CD4-positive, CD25-positive, alpha-beta regulatory T cell (primary cell): Measurements from ENCODE around the gene FBXL7. TPM values are rescaled to one million over a fixed set of nuclear protein-coding genes. Genes with fewer than 3 reads are reported as not detected.

Experiments
- ATAC-seq, 2 donors: fragments of 150-1000 bp; cut with Tn5 transposase; one replicate each; pipeline ENCODE4 v1.10.0; 2021; ENCODE audit warnings: low read depth in 2 of 2, moderate number of reproducible peaks in 2 of 2, moderate library complexity in 1 of 2
- DNase-seq, 3 donors: peaks; one replicate each; pipeline versions ENCODE4 v3.0.0 to v3.0.0-alpha.2; 2012 to 2022; ENCODE audit warnings: mixed read lengths in 1 of 3
- H3K27ac ChIP-seq: one replicate; pipeline ENCODE4 v1.7.0; 2013; ENCODE audit warnings: mild to moderate bottlenecking, low read length; ENCODE audit not compliant: insufficient read depth, poor library complexity, severe bottlenecking
- H3K27me3 ChIP-seq: one replicate; pipeline ENCODE4 v1.7.0; 2013; ENCODE audit warnings: low read length; ENCODE audit not compliant: control insufficient read depth, insufficient read depth
- H3K36me3 ChIP-seq: one replicate; pipeline ENCODE4 v1.7.0; 2013; ENCODE audit warnings: mild to moderate bottlenecking, low read length, moderate library complexity; ENCODE audit not compliant: control insufficient read depth, insufficient read depth
- H3K4me1 ChIP-seq: 2 replicates; pipeline ENCODE4 v1.7.0; 2013; ENCODE audit warnings: mild to moderate bottlenecking, low read length; ENCODE audit not compliant: insufficient read depth, control insufficient read depth, poor library complexity, severe bottlenecking
- H3K4me3 ChIP-seq: one replicate; pipeline ENCODE4 v1.7.0; 2013; ENCODE audit warnings: low read depth, mild to moderate bottlenecking, low read length, moderate library complexity
- H3K9me3 ChIP-seq, 2 experiments: 1 replicate in 1 of 2; 2 replicates in 1 of 2; pipeline ENCODE4 v1.7.0; 2013; ENCODE audit warnings: low read length in 2 of 2, mild to moderate bottlenecking in 1 of 2, moderate library complexity in 1 of 2; ENCODE audit not compliant: control insufficient read depth in 2 of 2
- H3K27ac Mint-ChIP-seq, 3 donors: one replicate each; pipeline ENCODE4 v1.8.0; 2020 to 2022; ENCODE audit warnings: mild to moderate bottlenecking in 3 of 3, mixed read lengths in 3 of 3, moderate library complexity in 2 of 3
- H3K27me3 Mint-ChIP-seq: one replicate; pipeline ENCODE4 v1.8.0; 2022; ENCODE audit warnings: mild to moderate bottlenecking, mixed read lengths
- H3K36me3 Mint-ChIP-seq: one replicate; pipeline ENCODE4 v1.8.0; 2020; ENCODE audit warnings: mixed read lengths
- H3K4me1 Mint-ChIP-seq, 4 donors: one replicate each; pipeline ENCODE4 v1.8.0; 2020 to 2022; ENCODE audit warnings: mixed read lengths in 4 of 4, mild to moderate bottlenecking in 1 of 4
- H3K4me3 Mint-ChIP-seq, 4 donors: one replicate each; pipeline ENCODE4 v1.8.0; 2020 to 2022; ENCODE audit warnings: mild to moderate bottlenecking in 4 of 4, mixed read lengths in 4 of 4, moderate library complexity in 3 of 4
- H3K9me3 Mint-ChIP-seq, 7 donors: one replicate each; pipeline ENCODE4 v1.8.0; 2020 to 2022; ENCODE audit warnings: mixed read lengths in 7 of 7, mild to moderate bottlenecking in 3 of 7, moderate library complexity in 2 of 7
- polyA plus RNA-seq, 4 donors: library from polyadenylated mRNA; unstranded; fragments of 300-500 nt; fragmentation: Illumina TruSeq; gene quantifications; one replicate each; pipeline ENCODE4 v1.2.3, GENCODE V29; 2021
- total RNA-seq: library from RNA; stranded (reverse); gene quantifications from one replicate; pipeline ENCODE4 v1.2.3, GENCODE V29; 2022

The FBXL7 gene
- total and polyA plus RNA-seq, 5 donors from 2014 or later: not detected

DNA sequence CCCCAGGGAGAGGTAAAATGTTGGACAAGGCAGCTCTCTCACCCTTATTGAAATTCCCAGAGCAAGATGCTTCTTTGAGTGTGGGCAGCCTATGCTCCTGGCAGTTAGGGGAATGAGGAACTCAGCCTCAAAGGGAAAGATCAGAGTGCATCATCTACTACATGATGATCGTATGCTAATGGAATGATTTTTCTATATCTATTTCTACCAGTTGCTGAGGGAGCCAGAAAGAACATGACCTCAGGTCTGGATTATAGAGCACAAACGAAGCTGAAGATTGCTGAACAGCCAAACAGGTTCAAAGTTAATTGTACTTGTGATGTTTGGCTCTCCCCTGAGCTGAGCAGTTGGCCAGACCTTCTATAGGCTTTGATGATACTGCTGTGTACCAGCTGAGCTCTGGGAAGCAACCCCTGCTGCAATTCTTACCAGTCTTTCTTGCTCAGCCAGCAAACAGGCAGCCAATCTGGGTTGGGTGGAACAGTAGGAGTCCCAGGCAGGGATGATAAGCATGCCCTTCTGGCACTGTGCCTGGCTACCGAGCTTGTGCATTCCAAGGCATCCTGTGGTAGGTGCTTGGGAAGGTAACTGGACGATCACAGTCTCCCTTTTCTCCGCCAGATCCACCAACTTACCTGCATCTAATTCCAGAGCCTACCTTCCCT lies 10.3 kb upstream of the FBXL7 start:
- no peak for ATAC-seq
- Histone ChIP-seq H3K36me3 (no peaks in the 10 kb centered on the region), H3K27me3 (no peaks in the 10 kb centered on the region), H3K9me3 (no peaks in the 10 kb centered on the region), H3K27ac (no peak overlapping the region), H3K4me1 (no peaks in the 10 kb centered on the region), H3K4me3 (no peak overlapping the region)
- no peak for DNase-seq
- H3K27ac Mint-ChIP-seq: no peak overlapping the region
- H3K4me3 Mint-ChIP-seq: no peak overlapping the region
- no peaks in the 10 kb centered on the region for H3K27me3 Mint-ChIP-seq
- H3K36me3 Mint-ChIP-seq: no peaks in the 10 kb centered on the region
- H3K9me3 Mint-ChIP-seq: peaks cover 0 to 11% (median 2%) of the 10 kb centered on the region in 7 donors
- H3K4me1 Mint-ChIP-seq: no peaks in the 10 kb centered on the region

DNA sequence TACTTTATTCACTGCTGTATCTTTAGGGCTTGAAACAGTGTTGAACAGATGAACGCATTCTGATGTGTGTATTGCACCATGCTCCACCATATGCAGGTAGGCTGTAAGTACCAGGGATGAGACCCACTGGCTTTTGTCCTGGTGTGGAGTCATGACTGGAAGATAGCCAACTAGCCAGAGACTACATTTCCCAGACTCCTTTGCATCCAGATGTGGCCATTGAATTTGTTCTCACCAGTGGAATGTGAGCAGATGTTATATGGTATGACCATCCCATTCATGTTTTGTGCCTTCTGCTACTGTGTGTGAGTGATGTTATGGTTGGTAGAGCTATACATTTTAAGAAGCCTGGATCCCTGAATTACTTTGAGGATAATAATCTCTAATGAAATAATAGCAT lies 7.4 kb upstream of the FBXL7 start:
- Histone ChIP-seq H3K4me3 (no peak overlapping the region), H3K4me1 (no peaks in the 10 kb centered on the region), H3K36me3 (no peaks in the 10 kb centered on the region), H3K9me3 (no peaks in the 10 kb centered on the region), H3K27ac (no peak overlapping the region), H3K27me3 (no peaks in the 10 kb centered on the region)
- Mint-ChIP-seq H3K4me3 (no peak overlapping the region), H3K36me3 (no peaks in the 10 kb centered on the region), H3K9me3 (peaks cover 0 to 11% (median 2%) of the 10 kb centered on the region in 7 donors), H3K4me1 (no peaks in the 10 kb centered on the region), H3K27ac (no peak overlapping the region), H3K27me3 (peaks cover under 1% of the 10 kb centered on the region)
- DNase-seq (no peak), ATAC-seq (no peak)

DNA sequence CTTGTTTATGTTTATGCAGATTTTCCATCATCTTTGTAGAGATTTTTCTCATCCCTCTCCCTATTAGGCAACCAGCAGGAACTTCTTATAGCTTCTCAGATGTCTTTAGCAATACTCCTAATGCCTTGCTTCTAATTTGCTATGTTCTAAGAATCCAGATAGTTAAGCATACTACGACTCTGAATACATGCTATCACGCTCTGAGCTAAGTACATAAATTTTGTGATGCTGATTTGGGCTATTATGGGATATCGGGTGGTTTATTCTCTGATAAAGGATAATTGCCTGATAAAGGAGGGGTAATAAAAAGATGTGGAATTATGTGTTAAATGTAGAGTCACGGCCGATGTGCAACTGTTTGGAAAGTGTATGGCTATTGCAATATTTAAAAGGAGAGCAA lies 6.5 kb upstream of the FBXL7 start:
- Histone ChIP-seq H3K4me3 (no peak overlapping the region), H3K27me3 (no peaks in the 10 kb centered on the region), H3K36me3 (no peaks in the 10 kb centered on the region), H3K9me3 (no peaks in the 10 kb centered on the region), H3K4me1 (no peaks in the 10 kb centered on the region), H3K27ac (no peak overlapping the region)
- Mint-ChIP-seq H3K4me3 (no peak overlapping the region), H3K36me3 (no peaks in the 10 kb centered on the region), H3K4me1 (no peaks in the 10 kb centered on the region), H3K9me3 (peaks cover 0 to 11% (median 2%) of the 10 kb centered on the region in 7 donors), H3K27ac (no peak overlapping the region), H3K27me3 (peaks cover 10% of the 10 kb centered on the region)
- DNase-seq (no peak), ATAC-seq (no peak)

DNA sequence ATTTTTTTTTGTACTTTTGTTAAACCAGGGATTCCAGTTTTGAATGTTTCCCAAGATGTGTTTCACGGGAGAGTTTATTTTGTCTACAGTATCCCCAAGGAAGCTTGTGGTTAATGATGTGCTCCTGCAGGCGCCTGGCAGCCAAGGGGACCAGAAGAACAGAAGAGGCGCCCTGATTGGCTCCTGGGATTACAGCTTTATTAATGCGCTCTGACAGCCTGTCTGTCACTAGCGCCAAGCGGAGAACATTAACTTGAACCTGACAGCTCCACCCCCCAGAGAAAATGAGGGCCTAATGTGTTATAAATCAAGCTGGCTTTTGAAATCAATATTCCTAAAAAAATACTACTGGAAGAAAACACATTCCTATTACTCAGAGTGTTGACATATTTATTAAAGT lies 5.0 kb upstream of the FBXL7 start:
- Mint-ChIP-seq H3K4me3 (no peak overlapping the region), H3K27ac (no peak overlapping the region), H3K27me3 (peaks cover 24% of the 10 kb centered on the region), H3K4me1 (no peaks in the 10 kb centered on the region), H3K9me3 (peaks cover 0 to 10% (median 2%) of the 10 kb centered on the region in 7 donors), H3K36me3 (no peaks in the 10 kb centered on the region)
- Histone ChIP-seq H3K9me3 (no peaks in the 10 kb centered on the region), H3K4me3 (no peak overlapping the region), H3K27ac (no peak overlapping the region), H3K4me1 (no peaks in the 10 kb centered on the region), H3K36me3 (no peaks in the 10 kb centered on the region), H3K27me3 (no peaks in the 10 kb centered on the region)
- no peak for DNase-seq
- ATAC-seq: no peak

DNA sequence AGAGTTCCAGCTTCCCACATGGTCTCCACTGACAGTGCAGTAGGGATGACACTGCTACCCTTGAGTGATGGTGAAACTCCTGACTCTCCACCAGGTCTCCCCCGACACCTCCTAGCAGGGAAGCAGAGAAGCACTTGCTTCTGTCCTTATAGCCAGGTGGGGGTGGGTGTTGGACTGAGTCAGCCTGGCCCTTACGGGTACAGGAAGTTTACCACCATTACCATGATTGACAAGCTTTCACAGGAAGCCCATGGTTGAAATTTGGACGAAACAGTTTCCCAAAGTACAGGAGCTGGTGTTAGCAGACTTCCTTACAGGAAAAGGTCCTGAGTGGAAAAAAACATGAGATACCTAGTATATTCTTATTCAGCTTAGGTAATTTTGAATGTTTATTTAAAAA lies 3.1 kb upstream of the FBXL7 start:
- no peak overlapping the region for H3K27ac Mint-ChIP-seq
- H3K27me3 Mint-ChIP-seq: peaks cover 37% of the 10 kb centered on the region
- no peak for ATAC-seq
- Histone ChIP-seq H3K36me3 (no peaks in the 10 kb centered on the region), H3K4me1 (no peaks in the 10 kb centered on the region), H3K4me3 (no peak overlapping the region), H3K9me3 (no peaks in the 10 kb centered on the region), H3K27ac (no peak overlapping the region), H3K27me3 (no peaks in the 10 kb centered on the region)
- no peaks in the 10 kb centered on the region for H3K4me1 Mint-ChIP-seq
- H3K36me3 Mint-ChIP-seq: no peaks in the 10 kb centered on the region
- peaks cover 0 to 8% (median 0%) of the 10 kb centered on the region in 7 donors for H3K9me3 Mint-ChIP-seq
- no peak overlapping the region for H3K4me3 Mint-ChIP-seq
- DNase-seq: no peak

GRCh38 chr5:15500325-15501001 lies 483 bp downstream of the FBXL7 start:
- H3K36me3 ChIP-seq: no peaks in the 10 kb centered on the region
- Mint-ChIP-seq H3K36me3 (no peaks in the 10 kb centered on the region), H3K27me3 (peaks cover 39% of the 10 kb centered on the region), H3K27ac (no peak overlapping the region), H3K4me3 (no peak overlapping the region), H3K9me3 (peaks cover 0 to 5% (median 0%) of the 10 kb centered on the region in 7 donors), H3K4me1 (no peaks in the 10 kb centered on the region)
- ATAC-seq (no peak), DNase-seq (no peak)
- H3K9me3 ChIP-seq: no peaks in the 10 kb centered on the region
- H3K27ac ChIP-seq: no peak overlapping the region
- no peaks in the 10 kb centered on the region for H3K27me3 ChIP-seq
- H3K4me1 ChIP-seq: no peaks in the 10 kb centered on the region
- H3K4me3 ChIP-seq: no peak overlapping the region

DNA sequence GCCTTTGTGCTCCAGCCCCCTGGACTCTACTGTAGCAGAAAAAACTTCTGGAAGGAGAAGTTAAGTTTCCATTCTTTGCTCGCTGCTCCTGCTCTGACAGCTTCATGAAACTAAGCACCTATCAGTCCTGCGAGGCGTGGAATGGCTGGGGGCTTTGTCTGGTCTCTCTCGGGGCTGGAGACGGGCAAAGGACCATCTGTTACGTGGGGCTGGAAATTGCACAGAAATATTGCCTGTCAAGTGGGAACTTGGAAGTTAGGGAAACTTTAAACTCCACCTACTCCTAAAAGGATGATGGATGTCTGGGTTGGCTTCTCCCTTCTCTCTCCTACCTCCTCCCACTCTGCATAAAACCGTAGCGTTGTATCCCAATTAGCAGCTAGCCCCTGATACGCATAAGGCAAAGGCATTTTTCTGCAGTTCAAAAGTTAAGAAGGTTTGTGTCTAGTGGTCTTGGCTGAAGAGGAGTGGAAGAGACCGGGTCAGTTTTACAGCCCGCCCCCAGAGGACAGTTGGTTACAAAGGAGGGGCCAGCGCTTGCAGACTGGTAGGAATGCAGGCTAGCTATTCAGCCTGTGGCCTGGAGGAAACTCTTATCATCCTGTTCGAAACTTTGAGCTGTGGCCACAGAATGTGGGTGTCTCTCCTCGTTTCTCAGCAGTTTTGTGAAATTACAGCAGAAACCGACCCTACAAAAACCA lies 1.3 kb downstream of the FBXL7 start:
- H3K36me3 ChIP-seq: no peaks in the 10 kb centered on the region
- H3K27me3 ChIP-seq: no peaks in the 10 kb centered on the region
- no peaks in the 10 kb centered on the region for H3K4me1 Mint-ChIP-seq
- H3K9me3 ChIP-seq: peaks cover 0 to 2% of the 10 kb centered on the region in 2 experiments
- DNase-seq: no peak
- no peaks in the 10 kb centered on the region for H3K4me1 ChIP-seq
- no peaks in the 10 kb centered on the region for H3K36me3 Mint-ChIP-seq
- no peak for ATAC-seq
- H3K4me3 Mint-ChIP-seq: no peak overlapping the region
- H3K27ac ChIP-seq: no peak overlapping the region
- no peak overlapping the region for H3K4me3 ChIP-seq
- H3K27me3 Mint-ChIP-seq: peaks cover 39% of the 10 kb centered on the region
- H3K9me3 Mint-ChIP-seq: peaks cover 0 to 5% (median 0%) of the 10 kb centered on the region in 7 donors
- no peak overlapping the region for H3K27ac Mint-ChIP-seq
